CD4-positive, CD25-positive, alpha-beta regulatory T cell (primary cell): Measurements from ENCODE around the gene WRAP53. TPM values are rescaled to one million over a fixed set of nuclear protein-coding genes. Genes with fewer than 3 reads are reported as not detected.

Source experiments
- polyA plus RNA-seq, 4 donors: library from polyadenylated mRNA; unstranded; fragments of 300-500 nt; fragmentation: Illumina TruSeq; gene quantifications; one replicate each; pipeline ENCODE4 v1.2.3, GENCODE V29; 2021
- total RNA-seq: library from RNA; stranded (reverse); gene quantifications from one replicate; pipeline ENCODE4 v1.2.3, GENCODE V29; 2022

WRAP53 gene
- total and polyA plus RNA-seq, 5 donors from 2014 or later, result 7.9 to 16.4 (median 11.3) TPM

Other genes with a start within 250 kb of the WRAP53 start
- 3.3 TPM for gene FGF11, start 249.0 kb upstream of the WRAP53 start, total RNA-seq
- gene FGF11, start 249.0 kb upstream of the WRAP53 start, polyA plus RNA-seq, result under 1 TPM in 3 of 4 donors, not detected in 1; 0.07 to 0.27 (median 0.18) TPM
- gene CHRNB1, start 243.4 kb upstream of the WRAP53 start, total RNA-seq, result 7.6 TPM
- gene CHRNB1, start 243.4 kb upstream of the WRAP53 start, polyA plus RNA-seq, result 10 to 100 TPM; 18.0 to 28.7 (median 27.0) TPM
- gene ZBTB4, start 208.8 kb upstream of the WRAP53 start, total RNA-seq, result 53.5 TPM
- gene ZBTB4, start 208.8 kb upstream of the WRAP53 start, polyA plus RNA-seq, result 10 to 100 TPM in 3 of 4 donors, 1 to 10 TPM in 1; 8.3 to 14.0 (median 11.0) TPM
- gene SLC35G6, start 207.0 kb upstream of the WRAP53 start, total RNA-seq, result not detected
- not detected for gene SLC35G6, start 207.0 kb upstream of the WRAP53 start, polyA plus RNA-seq
- gene POLR2A, start 204.1 kb upstream of the WRAP53 start, total RNA-seq, result 568 TPM
- 10 to 100 TPM; 32.3 to 44.0 (median 37.2) TPM for gene POLR2A, start 204.1 kb upstream of the WRAP53 start, polyA plus RNA-seq
- gene TNFSF12, start 139.4 kb upstream of the WRAP53 start, total RNA-seq, result 46.9 TPM
- 10 to 100 TPM; 35.5 to 49.6 (median 41.9) TPM for gene TNFSF12, start 139.4 kb upstream of the WRAP53 start, polyA plus RNA-seq
- gene TNFSF13, start 129.7 kb upstream of the WRAP53 start, total RNA-seq, result 1.6 TPM
- gene TNFSF13, start 129.7 kb upstream of the WRAP53 start, polyA plus RNA-seq, result under 1 TPM in 3 of 4 donors, not detected in 1; 0.41 to 0.52 (median 0.44) TPM
- 30.7 TPM for gene SENP3, start 126.6 kb upstream of the WRAP53 start, total RNA-seq
- gene SENP3, start 126.6 kb upstream of the WRAP53 start, polyA plus RNA-seq, result 10 to 100 TPM; 10.1 to 16.1 (median 11.8) TPM
- 0.25 TPM for gene CD68, start 108.8 kb upstream of the WRAP53 start, total RNA-seq
- 1 to 10 TPM in 1 of 4 donors, under 1 TPM in 2, not detected in 1; 0.65 to 1.2 (median 0.89) TPM for gene CD68, start 108.8 kb upstream of the WRAP53 start, polyA plus RNA-seq
- gene MPDU1, start 104.6 kb upstream of the WRAP53 start, total RNA-seq, result 40.0 TPM
- 10 to 100 TPM; 41.0 to 63.7 (median 48.4) TPM for gene MPDU1, start 104.6 kb upstream of the WRAP53 start, polyA plus RNA-seq
- not detected for gene SOX15, start 98.4 kb upstream of the WRAP53 start, total RNA-seq
- gene SOX15, start 98.4 kb upstream of the WRAP53 start, polyA plus RNA-seq, result not detected
- gene FXR2, start 73.6 kb upstream of the WRAP53 start, total RNA-seq, result 28.7 TPM
- gene FXR2, start 73.6 kb upstream of the WRAP53 start, polyA plus RNA-seq, result 10 to 100 TPM in 2 of 4 donors, 1 to 10 TPM in 2; 9.7 to 13.9 (median 10.4) TPM
- gene SAT2, start 60.7 kb upstream of the WRAP53 start, total RNA-seq, result 36.9 TPM
- gene SAT2, start 60.7 kb upstream of the WRAP53 start, polyA plus RNA-seq, result 10 to 100 TPM; 26.7 to 36.5 (median 30.3) TPM
- gene SHBG, start 58.3 kb upstream of the WRAP53 start, total RNA-seq, result not detected
- gene SHBG, start 58.3 kb upstream of the WRAP53 start, polyA plus RNA-seq, result not detected
- gene ATP1B2, start 37.6 kb upstream of the WRAP53 start, total RNA-seq, result not detected
- not detected for gene ATP1B2, start 37.6 kb upstream of the WRAP53 start, polyA plus RNA-seq
- gene TP53, start 987 bp upstream of the WRAP53 start, total RNA-seq, result 61.3 TPM
- gene TP53, start 987 bp upstream of the WRAP53 start, polyA plus RNA-seq, result 10 to 100 TPM; 29.4 to 35.1 (median 32.1) TPM
- not detected for gene EFNB3, start 16.7 kb downstream of the WRAP53 start, total RNA-seq
- gene EFNB3, start 16.7 kb downstream of the WRAP53 start, polyA plus RNA-seq, result not detected
- not detected for gene DNAH2, start 29.3 kb downstream of the WRAP53 start, total RNA-seq
- gene DNAH2, start 29.3 kb downstream of the WRAP53 start, polyA plus RNA-seq, result not detected
- 255 TPM for gene KDM6B, start 145.7 kb downstream of the WRAP53 start, total RNA-seq
- under 1 TPM; 0.30 to 0.74 (median 0.42) TPM for gene KDM6B, start 145.7 kb downstream of the WRAP53 start, polyA plus RNA-seq
- gene TMEM88, start 166.6 kb downstream of the WRAP53 start, total RNA-seq, result 31.5 TPM
- not detected for gene TMEM88, start 166.6 kb downstream of the WRAP53 start, polyA plus RNA-seq
- 23.6 TPM for gene NAA38, start 169.1 kb downstream of the WRAP53 start, total RNA-seq
- 100 to 1,000 TPM; 128 to 192 (median 141) TPM for gene NAA38, start 169.1 kb downstream of the WRAP53 start, polyA plus RNA-seq
- gene CYB5D1, start 169.5 kb downstream of the WRAP53 start, total RNA-seq, result 11.8 TPM
- gene CYB5D1, start 169.5 kb downstream of the WRAP53 start, polyA plus RNA-seq, result 1 to 10 TPM; 3.1 to 5.4 (median 4.2) TPM
- gene CHD3, start 200.3 kb downstream of the WRAP53 start, total RNA-seq, result 273 TPM
- 1 to 10 TPM; 5.0 to 9.0 (median 7.2) TPM for gene CHD3, start 200.3 kb downstream of the WRAP53 start, polyA plus RNA-seq
- gene RNF227, start 227.8 kb downstream of the WRAP53 start, total RNA-seq, result 2.4 TPM
- gene RNF227, start 227.8 kb downstream of the WRAP53 start, polyA plus RNA-seq, result 1 to 10 TPM in 3 of 4 donors, under 1 TPM in 1; 0.92 to 5.0 (median 2.9) TPM
- 8.0 TPM for gene KCNAB3, start 241.4 kb downstream of the WRAP53 start, total RNA-seq
- under 1 TPM in 3 of 4 donors, not detected in 1; 0.06 to 0.33 (median 0.08) TPM for gene KCNAB3, start 241.4 kb downstream of the WRAP53 start, polyA plus RNA-seq
- 114 TPM for gene TRAPPC1, start 243.5 kb downstream of the WRAP53 start, total RNA-seq
- gene TRAPPC1, start 243.5 kb downstream of the WRAP53 start, polyA plus RNA-seq, result 100 to 1,000 TPM; 218 to 297 (median 243) TPM
- gene CNTROB, start 243.7 kb downstream of the WRAP53 start, total RNA-seq, result 40.9 TPM
- gene CNTROB, start 243.7 kb downstream of the WRAP53 start, polyA plus RNA-seq, result 10 to 100 TPM in 1 of 4 donors, 1 to 10 TPM in 3; 5.0 to 12.3 (median 7.1) TPM